ENCODE measurements around the gene TWIST2.

Gene TWIST2

DNA sequence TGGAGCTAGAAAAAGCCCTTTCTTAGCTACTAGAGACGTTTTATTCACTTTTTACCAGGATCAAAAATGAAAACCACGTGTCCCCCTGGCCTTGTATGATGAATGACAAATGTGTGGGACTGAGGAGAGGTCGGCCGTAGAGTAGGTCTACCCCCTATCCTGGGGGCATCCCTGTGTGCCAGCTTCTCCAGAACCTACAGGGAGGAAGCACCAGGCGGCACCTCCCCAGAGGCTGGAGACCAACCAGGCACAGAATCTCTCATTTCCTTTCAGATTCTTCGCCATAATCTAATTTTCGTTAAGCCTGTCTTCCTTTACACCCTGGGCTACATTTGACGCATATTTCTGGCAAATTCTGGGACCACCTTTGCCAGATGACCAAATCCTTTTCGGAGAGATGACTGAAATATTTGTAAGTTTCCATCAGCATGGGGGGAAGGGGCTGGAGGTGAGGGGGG is 15.9 kb downstream of the TWIST2 start:
- in situ Hi-C loops (cut with MboI; ENCODE audit: low pct_unique_long_range_greater_than_20kb, low sequenced_read_pairs, unreplicated experiment): no loop called here
- TF ChIP-seq, protein P1, sequence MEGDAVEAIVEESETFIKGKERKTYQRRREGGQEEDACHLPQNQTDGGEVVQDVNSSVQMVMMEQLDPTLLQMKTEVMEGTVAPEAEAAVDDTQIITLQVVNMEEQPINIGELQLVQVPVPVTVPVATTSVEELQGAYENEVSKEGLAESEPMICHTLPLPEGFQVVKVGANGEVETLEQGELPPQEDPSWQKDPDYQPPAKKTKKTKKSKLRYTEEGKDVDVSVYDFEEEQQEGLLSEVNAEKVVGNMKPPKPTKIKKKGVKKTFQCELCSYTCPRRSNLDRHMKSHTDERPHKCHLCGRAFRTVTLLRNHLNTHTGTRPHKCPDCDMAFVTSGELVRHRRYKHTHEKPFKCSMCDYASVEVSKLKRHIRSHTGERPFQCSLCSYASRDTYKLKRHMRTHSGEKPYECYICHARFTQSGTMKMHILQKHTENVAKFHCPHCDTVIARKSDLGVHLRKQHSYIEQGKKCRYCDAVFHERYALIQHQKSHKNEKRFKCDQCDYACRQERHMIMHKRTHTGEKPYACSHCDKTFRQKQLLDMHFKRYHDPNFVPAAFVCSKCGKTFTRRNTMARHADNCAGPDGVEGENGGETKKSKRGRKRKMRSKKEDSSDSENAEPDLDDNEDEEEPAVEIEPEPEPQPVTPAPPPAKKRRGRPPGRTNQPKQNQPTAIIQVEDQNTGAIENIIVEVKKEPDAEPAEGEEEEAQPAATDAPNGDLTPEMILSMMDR (IDR thresholded peaks at IDR 0.05; ENCODE audit: extremely low read depth, insufficient read depth, missing control alignments): no peak
- DNase-seq (ENCODE audit: low spot score): no peak

GRCh38 chr2:238864207-238865014 is 16.5 kb downstream of the TWIST2 start:
- in situ Hi-C loops (cut with MboI; ENCODE audit: low pct_unique_long_range_greater_than_20kb, low sequenced_read_pairs, unreplicated experiment): no loop called here
- DNase-seq (ENCODE audit: low spot score): no peak
- TF ChIP-seq, protein P1 (IDR thresholded peaks at IDR 0.05; ENCODE audit: extremely low read depth, insufficient read depth, missing control alignments): no peak

DNA sequence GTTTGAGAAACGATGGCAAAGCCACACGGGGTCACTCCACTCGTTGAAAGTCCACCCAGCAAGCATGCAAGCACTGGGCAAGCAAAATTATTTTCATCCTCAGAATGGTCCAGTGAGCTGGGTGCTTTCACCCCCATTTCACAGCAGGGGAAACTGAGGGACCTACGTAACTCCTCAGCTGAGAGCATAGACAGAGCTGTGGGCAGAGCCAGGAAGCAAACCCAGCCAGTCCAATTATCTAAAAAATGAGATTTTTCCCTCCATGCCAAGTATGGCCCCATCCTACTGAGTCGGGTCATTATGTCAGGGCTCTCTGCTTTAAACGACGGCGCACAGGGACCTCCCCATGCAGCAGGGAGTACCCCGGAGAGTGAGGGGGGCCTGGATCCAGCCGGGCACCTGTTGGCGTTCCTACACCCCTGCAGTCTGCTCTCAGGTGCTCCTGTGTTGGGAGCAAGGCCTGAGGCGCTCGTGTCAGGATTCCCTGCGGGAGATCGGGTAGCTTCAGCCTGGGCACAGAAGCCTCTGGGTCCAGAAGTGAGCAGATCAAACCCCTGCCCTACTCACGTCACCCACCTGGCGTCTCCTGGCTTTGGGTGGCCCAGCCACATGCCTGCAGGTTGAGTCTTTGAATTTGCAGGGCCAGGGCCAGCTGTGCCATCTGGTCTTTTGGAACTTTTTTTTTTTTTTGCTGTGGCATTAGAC is 17.3 kb downstream of the TWIST2 start:
- no peak for DNase-seq (ENCODE audit: low spot score)
- in situ Hi-C loops (cut with MboI; ENCODE audit: low pct_unique_long_range_greater_than_20kb, low sequenced_read_pairs, unreplicated experiment): no loop called here
- TF ChIP-seq, protein P1 (IDR thresholded peaks at IDR 0.05; ENCODE audit: extremely low read depth, insufficient read depth, missing control alignments): no peak

- TF ChIP-seq, protein P1 (IDR thresholded peaks at IDR 0.05; ENCODE audit: extremely low read depth, insufficient read depth, missing control alignments): no peak
- in situ Hi-C loops (cut with MboI; ENCODE audit: low pct_unique_long_range_greater_than_20kb, low sequenced_read_pairs, unreplicated experiment): no loop called here
- DNase-seq (ENCODE audit: low spot score): no peak
These were observed 18.0 kb downstream of the TWIST2 start for GRCh38 chr2:238865744-238866355.

DNA sequence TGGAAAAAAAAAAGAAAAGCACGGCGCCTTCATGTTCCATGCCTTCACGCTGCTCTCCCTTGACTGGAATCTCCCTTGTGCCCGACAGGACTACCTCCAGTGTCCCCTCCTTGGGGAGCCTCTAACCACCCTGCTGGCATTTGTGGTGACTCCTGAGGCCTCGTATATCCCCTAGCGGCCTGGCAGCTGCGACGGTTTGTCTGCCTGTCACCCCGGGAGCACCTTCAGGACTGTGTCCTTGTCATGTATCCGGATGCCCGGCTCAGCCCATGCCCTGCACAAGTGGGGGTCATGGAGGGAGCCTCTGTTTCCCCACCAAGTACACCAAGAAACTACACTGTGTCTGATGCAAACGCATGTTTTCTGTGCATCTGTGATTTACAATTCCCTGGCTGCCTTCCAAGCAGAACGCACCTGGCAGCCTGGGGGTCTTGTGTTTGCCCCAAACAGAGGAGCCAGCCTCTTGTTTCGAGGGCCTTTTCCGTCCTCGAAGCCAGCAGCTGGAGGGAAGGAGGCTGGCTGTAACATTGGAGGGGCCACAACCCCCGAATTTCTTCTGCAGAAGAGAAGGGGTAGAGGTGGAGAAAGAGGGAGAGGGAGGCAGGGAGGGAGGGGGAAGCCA is 18.9 kb downstream of the TWIST2 start:
- no peak for DNase-seq (ENCODE audit: low spot score)
- in situ Hi-C loops (cut with MboI; ENCODE audit: low pct_unique_long_range_greater_than_20kb, low sequenced_read_pairs, unreplicated experiment): no loop called here
- TF ChIP-seq, protein P1 (IDR thresholded peaks at IDR 0.05; ENCODE audit: extremely low read depth, insufficient read depth, missing control alignments): no peak

GRCh38 chr2:238868067-238868524 is 20.2 kb downstream of the TWIST2 start:
- TF ChIP-seq, protein P1 (IDR thresholded peaks at IDR 0.05; ENCODE audit: extremely low read depth, insufficient read depth, missing control alignments): no peak
- DNase-seq (ENCODE audit: low spot score): no peak
- in situ Hi-C loops (cut with MboI; ENCODE audit: low pct_unique_long_range_greater_than_20kb, low sequenced_read_pairs, unreplicated experiment): no loop called here
